HL-60/S4 treated with phorbol 12-myristate 13-acetate at 8.2 ng/mL for 4 days and 3 days (cell line): ENCODE data around the gene MIR17HG.
"Not testable (repeated sequence)": the region's sequence is repeated elsewhere in the genome, so short reads cannot be mapped to it uniquely, and the experiment has no call there.

Experiments
- in situ Hi-C: fragments of 300-500 bp; cut with MboI; formaldehyde crosslinking; loops from 2 replicates; pipeline ENCODE4 v1.15.0; 2022; ENCODE audit warnings: low sequenced_read_pairs

MIR17HG gene

GRCh38 chr13:91347202-91347995 is at the start of gene MIR17HG:
Gene MIR17HG (plus strand): TSS chr13:91347687.
- in situ Hi-C loops = no loop called here

- in situ Hi-C loops = no loop called here
Observed at GRCh38 chr13:91298060-91298459, 49.4 kb upstream of the MIR17HG start.

GRCh38 chr13:91302111-91302510 is 45.4 kb upstream of the MIR17HG start:
- in situ Hi-C loops = no loop called here

- in situ Hi-C loops = no loop called here
Observed at GRCh38 chr13:91303031-91303430, 44.5 kb upstream of the MIR17HG start.

GRCh38 chr13:91304741-91305140 is 42.7 kb upstream of the MIR17HG start:
- in situ Hi-C loops = no loop called here

- in situ Hi-C loops = no loop called here
Observed at GRCh38 chr13:91305652-91306051, 41.8 kb upstream of the MIR17HG start.

GRCh38 chr13:91307887-91308286 is 39.6 kb upstream of the MIR17HG start:
- in situ Hi-C loops = no loop called here

- in situ Hi-C loops = no loop called here
Observed at GRCh38 chr13:91308299-91308698, 39.2 kb upstream of the MIR17HG start.

- in situ Hi-C loops = no loop called here
Observed at GRCh38 chr13:91311491-91311890, 36.0 kb upstream of the MIR17HG start.

GRCh38 chr13:91312324-91312723 is 35.2 kb upstream of the MIR17HG start:
- in situ Hi-C loops = no loop called here

- in situ Hi-C loops = no loop called here
Observed at GRCh38 chr13:91313103-91313502, 34.4 kb upstream of the MIR17HG start.

- in situ Hi-C loops = no loop called here
Observed at GRCh38 chr13:91313581-91313980, 33.9 kb upstream of the MIR17HG start.

GRCh38 chr13:91314888-91315287 is 32.6 kb upstream of the MIR17HG start:
- in situ Hi-C loops = no loop called here

- in situ Hi-C loops = no loop called here
Observed at GRCh38 chr13:91318886-91319285, 28.6 kb upstream of the MIR17HG start.

- in situ Hi-C loops = no loop called here
Observed at GRCh38 chr13:91319996-91320395, 27.5 kb upstream of the MIR17HG start.

GRCh38 chr13:91320990-91321389 is 26.5 kb upstream of the MIR17HG start:
- in situ Hi-C loops = not testable (repeated sequence)

GRCh38 chr13:91323349-91323748 is 24.1 kb upstream of the MIR17HG start:
- in situ Hi-C loops = no loop called here

GRCh38 chr13:91326146-91326545 is 21.3 kb upstream of the MIR17HG start:
- in situ Hi-C loops = no loop called here

GRCh38 chr13:91328726-91329125 is 18.8 kb upstream of the MIR17HG start:
- in situ Hi-C loops = no loop called here

- in situ Hi-C loops = no loop called here
Observed at GRCh38 chr13:91329733-91330132, 17.8 kb upstream of the MIR17HG start.

- in situ Hi-C loops = no loop called here
Observed at GRCh38 chr13:91331047-91331915, 16.2 kb upstream of the MIR17HG start.

GRCh38 chr13:91346062-91346461 is 1.4 kb upstream of the MIR17HG start:
- in situ Hi-C loops = no loop called here
